IMR-90 (cell line): ENCODE measurements around the gene GRM4. TPM values are rescaled to one million over a fixed set of nuclear protein-coding genes. Genes with fewer than 3 reads are reported as not detected.

ENCODE experiments used
- ATAC-seq: fragments of 200-7000 bp; cut with Tn5 transposase; 2 replicates; pipeline ENCODE4 v1.9.1; 2020; ENCODE audit warnings: low read depth, mild to moderate bottlenecking, moderate library complexity
- BruUV-seq: library from RNA; stranded (reverse); fragments of 400-500 nt; replicated peaks from 2 replicates; lab custom pipeline; 2021; lab: Mats Ljungman, UMichigan
- CTCF ChIA-PET: fragments of 300-600 bp; formaldehyde crosslinking; extraction: SDS; loops from one replicate; lab custom pipeline; 2021; ENCODE audit warnings: antibody characterized with exemption; lab: Yijun Ruan, JAX
- POLR2A ChIA-PET: fragments of 300-600 bp; sonication (Branson Sonifier 250); formaldehyde crosslinking; loops from one replicate; lab custom pipeline; 2022; ENCODE audit warnings: antibody characterized with exemption; ENCODE audit not compliant: unreplicated experiment; lab: Charles Lee
- DNase-seq: peaks from one replicate; pipeline ENCODE4 v3.0.0; 2013
- H2AFZ ChIP-seq: replicated peaks from 2 replicates; pipeline ENCODE3; 2013; ENCODE audit warnings: low read length, mild to moderate bottlenecking; ENCODE audit not compliant: poor library complexity
- H2AK5ac ChIP-seq: 2 replicates; pipeline ENCODE4 v1.6.1; 2013; ENCODE audit warnings: low read depth, low read length, inconsistent platforms
- H2AK9ac ChIP-seq: replicated peaks from 2 replicates; pipeline ENCODE3; 2013; ENCODE audit warnings: mild to moderate bottlenecking, low read depth, low read length, moderate library complexity; ENCODE audit not compliant: poor library complexity
- H2BK120ac ChIP-seq: 2 replicates; pipeline ENCODE4 v1.6.1; 2013; ENCODE audit warnings: low read depth, low read length, inconsistent platforms
- H2BK15ac ChIP-seq: 3 replicates; pipeline ENCODE4 v1.6.1; 2013; ENCODE audit warnings: low read depth, low read length, inconsistent platforms
- H2BK20ac ChIP-seq: 2 replicates; pipeline ENCODE4 v1.6.1; 2013; ENCODE audit warnings: low read depth, mild to moderate bottlenecking, inconsistent platforms, low read length, moderate library complexity
- H2BK5ac ChIP-seq: 2 replicates; pipeline ENCODE4 v1.6.1; 2013; ENCODE audit warnings: mild to moderate bottlenecking, low read depth, low read length, inconsistent platforms; ENCODE audit not compliant: poor library complexity, severe bottlenecking
- H3K14ac ChIP-seq: replicated peaks from 2 replicates; pipeline ENCODE4 v1.6.1; 2013; ENCODE audit warnings: low read depth, low read length, inconsistent platforms
- H3K18ac ChIP-seq: 2 replicates; pipeline ENCODE4 v1.6.1; 2013; ENCODE audit warnings: low read depth, low read length, control low read depth
- H3K23ac ChIP-seq: 2 replicates; pipeline ENCODE4 v1.6.1; 2013; ENCODE audit warnings: low read depth, low read length, inconsistent platforms
- H3K27ac ChIP-seq: 2 replicates; pipeline ENCODE4 v1.5.1; 2013; ENCODE audit warnings: mild to moderate bottlenecking, control low read depth, low read length; ENCODE audit not compliant: insufficient read depth
- H3K27me3 ChIP-seq: 2 replicates; pipeline ENCODE4 v1.6.1; 2013; ENCODE audit warnings: low read length; ENCODE audit not compliant: control insufficient read depth, insufficient read depth
- H3K36me3 ChIP-seq: 2 replicates; pipeline ENCODE4 v1.6.1; 2013; ENCODE audit warnings: low read length, mixed read lengths; ENCODE audit not compliant: control insufficient read depth, insufficient read depth
- H3K4ac ChIP-seq: 2 replicates; pipeline ENCODE4 v1.6.1; 2013; ENCODE audit warnings: low read depth, low read length, inconsistent platforms
- H3K4me1 ChIP-seq: 2 replicates; pipeline ENCODE4 v1.6.1; 2013; ENCODE audit warnings: low read length, mixed read lengths; ENCODE audit not compliant: control insufficient read depth, insufficient read depth
- H3K4me2 ChIP-seq: 2 replicates; pipeline ENCODE4 v1.6.1; 2013; ENCODE audit warnings: low read depth, mild to moderate bottlenecking, control low read depth, low read length, moderate library complexity
- H3K4me3 ChIP-seq: 2 replicates; pipeline ENCODE4 v1.5.1; 2013; ENCODE audit warnings: low read depth, mild to moderate bottlenecking, control low read depth, low read length, moderate library complexity; ENCODE audit not compliant: insufficient read depth
- H3K56ac ChIP-seq: 2 replicates; pipeline ENCODE4 v1.6.1; 2013; ENCODE audit warnings: low read length, inconsistent platforms; ENCODE audit not compliant: insufficient read depth; ENCODE audit errors: extremely low read depth
- H3K79me1 ChIP-seq, 2 experiments: 2 replicates each; pipeline ENCODE4 v1.6.1; 2013; ENCODE audit warnings: low read length in 2 of 2, inconsistent platforms in 1 of 2, low read depth in 1 of 2
- H3K9ac ChIP-seq: 2 replicates; pipeline ENCODE4 v1.6.1; 2013; ENCODE audit warnings: low read depth, low read length, control low read depth
- H3K9me1 ChIP-seq: 2 replicates; pipeline ENCODE4 v1.6.1; 2013; ENCODE audit warnings: low read length, inconsistent platforms; ENCODE audit not compliant: insufficient read depth
- H3K9me3 ChIP-seq: 2 replicates; pipeline ENCODE4 v1.6.1; 2013; ENCODE audit warnings: low read length; ENCODE audit not compliant: control insufficient read depth, insufficient read depth
- H4K20me1 ChIP-seq: 2 replicates; pipeline ENCODE4 v1.6.1; 2013; ENCODE audit warnings: low read length, inconsistent platforms; ENCODE audit not compliant: insufficient read depth
- H4K5ac ChIP-seq: 2 replicates; pipeline ENCODE4 v1.6.1; 2013; ENCODE audit warnings: mild to moderate bottlenecking, low read depth, low read length, control low read depth
- H4K8ac ChIP-seq, 2 experiments: 2 replicates each; pipeline ENCODE4 v1.6.1; 2013; ENCODE audit warnings: low read depth in 2 of 2, low read length in 2 of 2, control low read depth in 1 of 2, inconsistent platforms in 1 of 2
- H4K91ac ChIP-seq: 2 replicates; pipeline ENCODE4 v1.6.1; 2013; ENCODE audit warnings: low read depth, low read length, inconsistent platforms; ENCODE audit not compliant: insufficient read depth
- CEBPB ChIP-seq: IDR thresholded peaks from 2 replicates; pipeline ENCODE4 v1.6.1; 2012; ENCODE audit warnings: low read depth, low read length, improper control_type of control experiment
- CHD1 ChIP-seq: IDR thresholded peaks from 2 replicates; pipeline ENCODE4 v1.6.1; 2012; ENCODE audit warnings: low read depth, low read length, improper control_type of control experiment
- CTCF ChIP-seq: conservative IDR thresholded peaks from 2 replicates; pipeline ENCODE4 v1.5.1; 2012; ENCODE audit warnings: mild to moderate bottlenecking, low read depth, low read length, improper control_type of control experiment
- ELK1 ChIP-seq: fragments of 150-350 bp; IDR thresholded peaks from 2 replicates; pipeline ENCODE4 v1.6.1; 2016; ENCODE audit warnings: low read depth, mild to moderate bottlenecking, low read length, moderate library complexity, borderline replicate concordance
- FOS ChIP-seq: fragments of 150-350 bp; IDR thresholded peaks from 2 replicates; pipeline ENCODE4 v1.6.1; 2016; ENCODE audit warnings: low read depth, low read length
- MAFK ChIP-seq: IDR thresholded peaks from 2 replicates; pipeline ENCODE4 v1.6.1; 2012; ENCODE audit warnings: low read depth, low read length, improper control_type of control experiment
- MAZ ChIP-seq: IDR thresholded peaks from 2 replicates; pipeline ENCODE4 v1.6.1; 2012; ENCODE audit warnings: low read depth, mild to moderate bottlenecking, low read length, improper control_type of control experiment, moderate library complexity, borderline replicate concordance
- NFE2L2 ChIP-seq: fragments of 150-350 bp; IDR thresholded peaks from 2 replicates; pipeline ENCODE4 v1.6.1; 2016; ENCODE audit warnings: low read depth, mild to moderate bottlenecking, low read length
- POLR2A ChIP-seq: IDR thresholded peaks from 2 replicates; pipeline ENCODE4 v1.6.1; 2012; ENCODE audit warnings: mild to moderate bottlenecking, low read depth, low read length
- RAD21 ChIP-seq: IDR thresholded peaks from 2 replicates; pipeline ENCODE4 v1.6.1; 2012; ENCODE audit warnings: low read length, improper control_type of control experiment
- RCOR1 ChIP-seq: IDR thresholded peaks from 2 replicates; pipeline ENCODE4 v1.6.1; 2012; ENCODE audit warnings: mild to moderate bottlenecking, low read length, improper control_type of control experiment; ENCODE audit not compliant: insufficient replicate concordance
- SMC3 ChIP-seq: fragments of 150-350 bp; IDR thresholded peaks from 2 replicates; pipeline ENCODE4 v1.6.1; 2016; ENCODE audit warnings: low read depth, mild to moderate bottlenecking, antibody characterized with exemption, low read length, moderate library complexity
- USF2 ChIP-seq: fragments of 150-350 bp; IDR thresholded peaks from 2 replicates; pipeline ENCODE4 v1.6.1; 2017; ENCODE audit warnings: mild to moderate bottlenecking, antibody characterized with exemption, low read length, low read depth
- WGBS, 2 experiments: methylation state at CpG; one replicate each; pipeline versions ENCODE4 v1.1.5 to v1.1.7; 2013; ENCODE audit warnings: missing lambda C conversion rate in 2 of 2; ENCODE audit not compliant: insufficient read length in 1 of 2; ENCODE audit errors: extremely low coverage in 2 of 2; 5-methylcytosine and 5-hydroxymethylcytosine counted together
- dilution Hi-C: fragments of 300-500 bp; cut with HindIII; formaldehyde crosslinking; loops from one replicate; pipeline ENCODE4 v1.14.3; 2018; ENCODE audit warnings: low sequenced_read_pairs; ENCODE audit not compliant: unreplicated experiment
- in situ Hi-C: fragments of 300-500 bp; cut with MboI; formaldehyde crosslinking; loops from 3 replicates; pipeline ENCODE4 v1.14.3; 2019; ENCODE audit warnings: low sequenced_read_pairs, inconsistent platforms, mixed read lengths
- intact Hi-C: fragments of 100-400 bp; cut with micrococcal nuclease; formaldehyde crosslinking; loops from 2 replicates; pipeline ENCODE4 v1.10.0; 2022
- polyA plus RNA-seq, 3 experiments: library from polyadenylated mRNA; depleted of rRNA; stranded (reverse); fragments of >200 nt; gene quantifications; 2 replicates each; pipeline ENCODE4 v1.2.3, GENCODE V29; 2012; ENCODE audit warnings: low replicate concordance in 1 of 3
- total RNA-seq: library from RNA; depleted of rRNA; stranded (reverse); fragments of >200 nt; gene quantifications from 2 replicates; pipeline ENCODE4 v1.2.3, GENCODE V29; 2012

Gene GRM4
- total and polyA plus RNA-seq, 2 of the 4 experiments (the other 2 are of a cell fraction) = 0.02 TPM; not detected in 1

GRCh38 chr6:34093206-34093605 is 52.7 kb downstream of the GRM4 start:
- Histone ChIP-seq H2AFZ (no peak overlapping the region), H3K9me1 (no peaks in the 10 kb centered on the region), H3K9ac (no peak overlapping the region), H2BK5ac (no peak overlapping the region), H2BK15ac (no peak overlapping the region), H3K4ac (no peak overlapping the region), H3K36me3 (no peaks in the 10 kb centered on the region), H3K4me1 (no peaks in the 10 kb centered on the region), H3K23ac (no peak overlapping the region), H3K79me1 (no peaks in the 10 kb centered on the region), H3K4me3 (no peak overlapping the region), H4K5ac (no peak overlapping the region), H4K8ac (no peak overlapping the region), H3K14ac (no peak overlapping the region), H3K27me3 (peaks cover 53% of the 10 kb centered on the region), H3K56ac (no peak overlapping the region), H3K4me2 (no peak overlapping the region), H3K9me3 (peaks cover 4% of the 10 kb centered on the region; the same call in 1 of the 2 replicates), H2BK120ac (no peak overlapping the region), H3K18ac (no peak overlapping the region), H2AK9ac (no peak overlapping the region), H4K20me1 (no peaks in the 10 kb centered on the region), H4K91ac (no peak overlapping the region), H2BK20ac (no peak overlapping the region), H3K27ac (no peak overlapping the region), H2AK5ac (no peak overlapping the region)
- intact Hi-C loops = no loop called here
- DNase-seq (no peak), ATAC-seq (no peak)
- BruUV-seq = no TSS peak
- dilution Hi-C loops = no loop called here
- in situ Hi-C loops = no loop called here
- ChIA-PET CTCF (no interaction called here), POLR2A (no interaction called here)
- TF ChIP-seq CTCF (no peak), SMC3 (no peak), MAFK (no peak), NFE2L2 (no peak), USF2 (no peak), RAD21 (no peak), FOS (no peak), CHD1 (no peak), RCOR1 (no peak), ELK1 (no peak), POLR2A (no peak), CEBPB (no peak), MAZ (no peak)
- 80% methylated on average over 1 of the region's 6 CpGs; no CpG with 5 or more reads in 1 of the 2 experiments for WGBS, 2 experiments
